ENCODE results near the gene DDX41.

The DDX41 gene

DNA sequence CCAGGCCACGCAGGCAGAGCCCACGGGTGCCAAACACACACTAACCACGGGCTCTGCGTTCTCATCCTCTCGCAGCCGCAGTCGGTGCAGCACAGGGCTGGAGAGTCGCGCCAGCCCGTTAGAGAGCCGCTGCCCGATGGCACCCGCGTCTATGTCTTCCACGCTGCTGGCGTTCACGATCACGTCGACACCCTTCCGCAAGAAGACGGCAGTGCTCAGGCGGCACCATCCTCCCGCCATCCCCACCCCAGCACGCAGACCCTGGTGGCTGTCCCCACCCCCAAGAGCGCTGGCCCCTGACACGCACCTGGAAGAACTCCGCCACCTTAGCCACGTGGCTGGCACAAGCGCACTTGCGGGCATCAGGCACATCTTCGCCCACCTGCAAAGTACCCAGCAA, 49.3 kb downstream of the DDX41 start:
- no peak for DNase-seq (ENCODE audit: low read depth)

DNA sequence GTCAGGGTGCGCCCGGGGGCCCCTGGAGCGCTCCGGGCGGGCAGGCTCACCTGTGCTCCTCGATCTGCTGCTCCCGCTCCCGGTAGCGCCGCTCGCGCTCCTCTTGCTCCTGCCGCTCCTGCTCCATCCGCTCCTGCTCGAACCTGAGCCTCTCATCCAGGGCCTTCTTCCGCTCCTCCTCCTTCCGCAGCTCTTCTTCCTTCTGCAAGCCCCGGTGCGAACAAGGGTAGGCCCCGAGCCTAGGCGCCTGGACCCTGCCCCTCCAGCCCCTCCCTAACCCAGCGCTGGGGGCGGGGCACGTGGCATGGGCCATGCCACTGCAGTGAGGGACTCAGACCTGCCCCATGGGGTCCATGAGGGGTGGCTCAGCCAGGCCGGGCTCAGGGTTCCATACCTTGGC, 49.9 kb downstream of the DDX41 start:
- DNase-seq (ENCODE audit: low read depth) = no peak

GRCh38 chr5:177465044-177465443, 51.7 kb downstream of the DDX41 start:
- no peak for DNase-seq (ENCODE audit: low read depth)

- DNase-seq (ENCODE audit: low read depth) = no peak
Observed at GRCh38 chr5:177462021-177462670, 54.6 kb downstream of the DDX41 start.
